NAMALWA (cell line): ENCODE data around the gene RAB11FIP3.

Experiments used
- DNase-seq: peaks from one replicate; pipeline ENCODE4 v3.0.0-alpha.2; 2015; ENCODE audit warnings: low spot score

The RAB11FIP3 gene

GRCh38 chr16:424033-424622, 1.3 kb upstream of the RAB11FIP3 start:
- DNase-seq = no peak

GRCh38 chr16:424623-425081, 797 bp upstream of the RAB11FIP3 start:
- no peak for DNase-seq

- no peak for DNase-seq
Measured at GRCh38 chr16:425740-426114, 278 bp downstream of the RAB11FIP3 start.

DNA sequence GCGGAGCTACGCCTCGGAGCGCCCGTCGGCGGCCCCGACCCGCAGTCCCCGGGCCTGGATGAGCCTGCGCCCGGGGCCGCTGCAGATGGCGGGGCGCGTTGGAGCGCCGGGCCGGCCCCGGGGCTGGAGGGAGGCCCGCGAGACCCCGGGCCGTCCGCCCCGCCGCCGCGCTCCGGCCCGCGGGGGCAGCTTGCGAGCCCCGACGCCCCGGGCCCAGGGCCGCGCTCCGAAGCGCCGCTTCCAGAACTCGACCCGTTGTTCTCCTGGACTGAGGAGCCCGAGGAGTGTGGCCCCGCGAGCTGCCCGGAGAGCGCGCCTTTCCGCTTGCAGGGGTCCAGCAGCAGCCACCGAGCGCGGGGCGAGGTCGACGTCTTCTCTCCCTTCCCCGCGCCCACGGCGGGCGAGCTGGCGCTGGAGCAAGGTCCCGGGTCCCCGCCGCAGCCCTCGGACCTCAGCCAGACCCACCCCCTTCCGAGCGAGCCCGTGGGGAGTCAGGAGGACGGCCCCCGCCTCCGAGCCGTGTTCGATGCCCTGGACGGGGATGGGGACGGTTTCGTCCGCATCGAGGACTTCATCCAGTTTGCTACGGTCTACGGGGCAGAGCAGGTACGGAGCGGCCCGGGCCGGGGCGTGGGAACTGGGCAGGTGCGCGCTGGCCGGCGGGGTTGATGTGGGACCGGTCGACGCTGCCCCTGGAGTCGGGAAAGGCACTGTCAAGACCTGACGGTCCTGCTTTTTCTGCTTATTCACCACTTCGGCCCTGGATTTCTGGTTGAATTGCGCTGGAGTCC, 861 bp downstream of the RAB11FIP3 start:
- DNase-seq = no peak

GRCh38 chr16:426906-427249, 1.4 kb downstream of the RAB11FIP3 start:
- DNase-seq = no peak

GRCh38 chr16:427250-427649, 1.8 kb downstream of the RAB11FIP3 start:
- DNase-seq = no peak

DNA sequence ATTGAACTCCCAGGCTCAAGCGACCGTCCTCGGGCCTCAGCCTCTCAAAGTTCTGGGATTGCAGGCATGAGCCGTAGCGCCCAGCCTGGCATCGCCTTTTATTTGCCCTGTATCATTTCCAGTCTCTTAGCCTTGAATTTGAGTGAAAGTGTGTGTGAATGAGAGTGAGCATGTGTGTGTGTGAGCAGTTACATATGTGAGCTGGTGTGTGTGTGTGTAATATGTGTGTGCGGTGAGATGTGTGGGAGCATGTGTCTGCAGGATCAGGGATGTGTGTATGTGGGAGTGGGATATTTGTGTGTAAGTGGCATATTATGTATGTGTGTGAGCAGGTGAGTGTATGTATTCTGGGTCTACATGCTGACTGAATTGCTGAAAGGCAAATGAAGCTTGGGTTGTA, 5.5 kb downstream of the RAB11FIP3 start:
- DNase-seq = no peak

DNA sequence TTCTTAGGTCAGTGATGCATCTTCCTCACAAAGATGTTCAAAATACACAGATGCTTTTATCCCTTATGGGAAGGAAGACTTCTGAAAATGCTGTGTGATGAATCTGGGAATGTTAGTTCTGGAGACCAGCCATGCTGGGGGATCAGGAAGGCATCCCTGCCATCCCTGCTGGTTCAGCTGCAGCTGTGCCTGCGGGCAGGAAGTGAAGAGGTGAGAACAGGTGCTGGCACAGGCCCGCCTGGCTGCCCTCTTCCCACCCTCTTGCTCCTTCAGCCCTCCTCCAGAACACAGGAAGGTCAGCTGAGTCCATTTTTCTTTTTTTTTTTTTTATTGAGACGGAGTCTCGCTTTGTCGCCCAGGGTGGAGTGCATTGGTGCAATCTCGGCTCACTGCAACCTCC, 15.2 kb downstream of the RAB11FIP3 start:
- DNase-seq = no peak

GRCh38 chr16:441447-441846, 16.0 kb downstream of the RAB11FIP3 start:
- DNase-seq = no peak

GRCh38 chr16:442976-443375, 17.5 kb downstream of the RAB11FIP3 start:
- peak; percentile 19 for DNase-seq

DNA sequence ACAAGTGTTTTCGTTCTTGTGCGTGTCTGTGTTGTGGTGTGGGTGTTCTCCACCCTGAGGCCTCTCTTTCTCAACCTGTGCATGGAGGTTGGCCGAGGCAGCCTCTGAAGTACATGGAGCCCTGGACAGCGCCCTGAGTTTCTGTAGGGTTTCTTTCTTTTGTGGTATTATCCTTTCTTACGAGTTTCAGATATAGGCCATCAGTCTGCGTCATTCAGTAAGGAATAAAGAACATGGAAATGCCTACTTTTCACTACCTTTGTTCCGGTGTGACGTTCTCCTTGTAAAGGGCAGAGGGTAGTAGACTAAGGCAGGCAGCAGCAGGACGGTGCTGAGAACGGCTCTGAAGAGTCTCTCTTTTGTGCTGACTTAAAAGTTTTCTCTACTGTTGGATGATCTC, 18.6 kb downstream of the RAB11FIP3 start:
- no peak for DNase-seq

- DNase-seq = no peak
Measured at GRCh38 chr16:445566-445965, 20.1 kb downstream of the RAB11FIP3 start.

GRCh38 chr16:450385-450784, 24.9 kb downstream of the RAB11FIP3 start:
- no peak for DNase-seq

- no peak for DNase-seq
Measured at GRCh38 chr16:450785-451512, 25.5 kb downstream of the RAB11FIP3 start.

DNA sequence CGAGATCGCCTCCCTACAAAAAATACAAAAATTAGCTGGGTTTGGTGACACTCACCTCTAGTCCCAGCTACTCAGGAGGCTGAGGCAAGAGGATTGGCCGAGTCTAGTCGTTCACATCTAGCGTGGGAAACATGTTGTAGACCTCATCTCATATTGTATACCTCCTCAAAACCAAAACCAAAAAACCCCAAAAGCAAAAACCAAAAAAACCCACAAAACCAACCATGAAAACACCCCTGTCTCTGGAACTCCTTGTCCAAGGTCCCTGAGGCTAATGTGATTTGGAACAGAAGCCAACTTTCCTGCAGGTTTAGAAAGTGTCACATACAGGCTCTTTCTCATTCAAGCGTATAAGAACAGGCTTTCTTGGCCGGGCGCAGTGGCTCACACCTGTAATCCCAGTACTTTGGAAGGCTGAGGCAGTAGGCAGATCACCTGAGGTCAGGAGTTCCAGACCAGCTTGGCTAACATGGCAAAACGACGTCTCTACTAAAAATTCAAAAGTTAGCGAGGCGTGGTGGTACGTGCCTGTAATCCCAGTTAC, 29.0 kb downstream of the RAB11FIP3 start:
- no peak for DNase-seq

DNA sequence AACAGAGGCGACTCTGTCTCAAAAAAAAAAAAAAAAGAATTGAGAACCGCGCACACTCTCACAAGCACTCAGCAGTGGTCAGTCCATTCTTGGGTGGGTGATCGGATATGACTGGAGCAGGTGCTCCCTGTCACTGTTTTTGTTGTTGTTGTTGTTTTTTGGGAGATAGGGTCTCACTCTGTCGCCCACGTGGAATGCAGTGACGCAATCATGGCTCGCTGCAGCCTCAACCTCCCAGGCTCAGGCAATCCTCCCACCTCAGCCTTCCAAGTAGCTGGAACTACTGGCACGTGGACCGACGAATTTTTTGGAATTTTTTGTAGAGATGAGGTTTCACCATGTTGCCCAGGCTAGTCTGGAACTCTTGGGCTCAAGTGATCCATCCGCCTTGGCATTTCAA, 30.0 kb downstream of the RAB11FIP3 start:
- no peak for DNase-seq

- DNase-seq = no peak
Measured at GRCh38 chr16:456891-457483, 31.5 kb downstream of the RAB11FIP3 start.

- no peak for DNase-seq
Measured at GRCh38 chr16:457732-458400, 32.4 kb downstream of the RAB11FIP3 start.

DNA sequence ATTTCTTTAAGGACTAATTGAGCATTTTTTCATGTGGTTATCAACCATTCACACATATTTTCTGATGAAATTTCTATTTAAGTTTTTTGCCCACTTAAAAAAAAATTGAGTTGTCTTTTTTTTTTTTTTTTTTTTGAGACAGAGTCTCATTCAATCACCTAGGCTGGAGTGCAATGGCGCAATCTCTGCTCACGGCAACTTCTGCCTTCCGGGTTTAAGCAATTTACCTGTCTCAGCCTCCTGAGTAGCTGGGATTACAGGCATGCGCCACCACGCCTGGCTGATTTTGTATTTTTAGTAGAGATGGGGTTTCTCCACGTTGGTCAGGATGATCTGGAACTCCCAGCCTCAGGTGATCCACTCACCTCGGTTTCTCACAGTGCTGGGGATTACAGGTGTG, 34.3 kb downstream of the RAB11FIP3 start:
- DNase-seq = no peak

GRCh38 chr16:460787-461186, 35.3 kb downstream of the RAB11FIP3 start:
- no peak for DNase-seq

DNA sequence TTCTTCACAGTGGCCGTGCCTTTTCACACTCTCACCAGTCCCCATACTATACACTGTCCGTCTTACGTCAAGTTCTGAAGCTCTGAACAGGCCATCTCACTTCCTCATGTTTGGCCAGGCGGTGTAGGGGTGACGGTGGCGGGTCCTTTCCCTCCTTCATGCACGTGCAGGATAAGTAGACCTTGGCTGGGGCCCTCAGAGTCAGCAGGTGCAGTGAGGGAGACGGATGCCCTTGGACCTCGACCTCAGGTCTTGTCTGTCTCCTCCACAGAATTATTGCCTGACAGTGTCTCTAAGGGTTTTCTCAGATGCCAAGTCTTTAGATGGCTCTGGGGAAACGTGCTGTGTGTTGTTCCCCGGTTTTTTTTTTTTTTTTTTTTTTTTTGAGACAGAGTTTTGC, 37.6 kb downstream of the RAB11FIP3 start:
- DNase-seq = no peak

DNA sequence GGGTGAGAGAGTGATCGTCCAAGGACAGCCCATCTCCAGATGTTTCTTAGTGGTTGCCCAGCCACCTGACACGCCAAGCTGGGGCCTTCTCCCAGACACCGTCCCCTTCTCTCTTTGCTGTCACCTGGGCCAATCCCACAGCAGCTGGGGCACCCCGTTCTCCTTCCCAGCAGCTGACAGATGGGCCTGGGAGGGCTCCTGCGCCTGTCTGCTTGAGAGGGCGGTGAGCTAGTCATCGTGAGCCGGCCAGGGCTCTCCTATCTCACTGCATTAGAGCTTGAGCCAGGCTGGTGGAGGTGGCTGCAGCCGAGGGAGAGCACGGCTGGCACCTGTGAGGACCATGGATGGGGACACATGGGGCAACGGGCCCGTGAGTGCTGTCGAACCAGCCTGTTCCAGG, 41.2 kb downstream of the RAB11FIP3 start:
- no peak for DNase-seq
